Naive thymus-derived CD4-positive, alpha-beta T cell (primary cell): ENCODE measurements around the gene TIMM21. TPM values are rescaled to one million over a fixed set of nuclear protein-coding genes. Genes with fewer than 3 reads are reported as not detected.
A peak's percentile ranks its signal among the peaks of the same experiment; 100 is the strongest.

Experiments
- ATAC-seq: fragments of 150-1000 bp; cut with Tn5 transposase; 2 replicates; pipeline ENCODE4 v1.10.0; 2021; ENCODE audit warnings: mild to moderate bottlenecking, moderate library complexity
- CTCF ChIA-PET: fragments of 350-600 bp; sonication (Branson Sonifier 250); formaldehyde crosslinking; loops from one replicate; lab custom pipeline; 2021; ENCODE audit warnings: antibody characterized with exemption; lab: Charles Lee
- POLR2A ChIA-PET: fragments of 350-600 bp; sonication (Branson Sonifier 250); formaldehyde crosslinking; loops from one replicate; lab custom pipeline; 2021; ENCODE audit warnings: antibody characterized with exemption, inconsistent platforms; lab: Charles Lee
- DNase-seq, 9 donors: peaks; one replicate each; pipeline versions ENCODE4 v3.0.0 to v3.0.0-alpha.2; 2020 to 2022; ENCODE audit warnings: mixed read lengths in 1 of 9
- H3K27ac ChIP-seq: one replicate; pipeline ENCODE4 v1.7.0; 2013; ENCODE audit warnings: mild to moderate bottlenecking, low read depth, low read length, moderate library complexity
- H3K27me3 ChIP-seq, 2 donors: one replicate each; pipeline ENCODE4 v1.7.0; 2013; ENCODE audit warnings: low read length in 2 of 2, mild to moderate bottlenecking in 2 of 2, moderate library complexity in 2 of 2; ENCODE audit not compliant: control insufficient read depth in 2 of 2, insufficient read depth in 2 of 2
- H3K36me3 ChIP-seq, 3 experiments: 1 replicate in 2 of 3; 2 replicates in 1 of 3; pipeline ENCODE4 v1.7.0; 2013; ENCODE audit warnings: low read length in 3 of 3, mild to moderate bottlenecking in 3 of 3, moderate library complexity in 1 of 3; ENCODE audit not compliant: insufficient read depth in 3 of 3, control insufficient read depth in 2 of 3
- H3K4me1 ChIP-seq, 2 donors: one replicate each; pipeline ENCODE4 v1.7.0; 2013; ENCODE audit warnings: low read length in 2 of 2, mild to moderate bottlenecking in 2 of 2, moderate library complexity in 1 of 2; ENCODE audit not compliant: control insufficient read depth in 2 of 2, insufficient read depth in 2 of 2
- H3K4me3 ChIP-seq: 2 replicates; pipeline ENCODE4 v1.7.0; 2013; ENCODE audit warnings: mild to moderate bottlenecking, low read length
- H3K9me3 ChIP-seq, 3 experiments: 1 replicate in 2 of 3; 2 replicates in 1 of 3; pipeline ENCODE4 v1.7.0; 2013; ENCODE audit warnings: low read length in 3 of 3; ENCODE audit not compliant: control insufficient read depth in 2 of 3
- H3K27ac Mint-ChIP-seq, 9 donors: one replicate each; pipeline ENCODE4 v1.8.0; 2020 to 2022; ENCODE audit warnings: mixed read lengths in 9 of 9, mild to moderate bottlenecking in 8 of 9, moderate library complexity in 5 of 9, inconsistent platforms in 2 of 9
- H3K27me3 Mint-ChIP-seq, 5 donors: one replicate each; pipeline ENCODE4 v1.8.0; 2021 to 2022; ENCODE audit warnings: mixed read lengths in 5 of 5, mild to moderate bottlenecking in 1 of 5
- H3K36me3 Mint-ChIP-seq, 5 donors: one replicate each; pipeline ENCODE4 v1.8.0; 2020 to 2022; ENCODE audit warnings: mixed read lengths in 5 of 5, mild to moderate bottlenecking in 3 of 5, inconsistent platforms in 1 of 5
- H3K4me1 Mint-ChIP-seq, 7 donors: one replicate each; pipeline ENCODE4 v1.8.0; 2020 to 2022; ENCODE audit warnings: mixed read lengths in 7 of 7, mild to moderate bottlenecking in 3 of 7, inconsistent platforms in 1 of 7
- H3K4me3 Mint-ChIP-seq, 10 donors: one replicate each; pipeline ENCODE4 v1.8.0; 2020 to 2022; ENCODE audit warnings: mild to moderate bottlenecking in 10 of 10, mixed read lengths in 10 of 10, moderate library complexity in 6 of 10, inconsistent platforms in 2 of 10
- H3K9me3 Mint-ChIP-seq, 11 donors: one replicate each; pipeline ENCODE4 v1.8.0; 2020 to 2022; ENCODE audit warnings: mixed read lengths in 11 of 11, mild to moderate bottlenecking in 4 of 11, inconsistent platforms in 1 of 11, moderate library complexity in 1 of 11
- intact Hi-C, 2 donors: fragments of 100-400 bp; cut with micrococcal nuclease; formaldehyde crosslinking; loops; one replicate each; pipeline ENCODE4 v1.15.1; 2023
- polyA plus RNA-seq, 2 donors: library from polyadenylated mRNA; unstranded; fragments of 300-500 nt; fragmentation: Illumina TruSeq; gene quantifications; one replicate each; pipeline ENCODE4 v1.2.3, GENCODE V29; 2021
- total RNA-seq, 6 experiments: library from RNA in 5 of 6; stranded (reverse) in 5 of 6; gene quantifications; 1 replicate in 5 of 6; 2 replicates in 1 of 6; pipeline ENCODE4 v1.2.3 and lab custom pipeline; 2021 to 2026

The TIMM21 gene
- total and polyA plus RNA-seq, 7 experiments from 2014 or later = 9.7 to 30.2 (median 25.8) TPM

- Mint-ChIP-seq H3K36me3 (peaks cover 5 to 17% (median 14%) of the 10 kb centered on the region in 5 donors), H3K4me3 (no peak overlapping the region), H3K9me3 (no peaks in the 10 kb centered on the region), H3K4me1 (peaks cover 0 to 1% (median 0%) of the 10 kb centered on the region in 7 donors), H3K27ac (peak overlapping the region in 2 of 9 donors; percentile 20 to 38), H3K27me3 (peaks cover 0 to 3% (median 0%) of the 10 kb centered on the region in 5 donors)
- Histone ChIP-seq H3K4me3 (no peak overlapping the region), H3K27ac (no peak overlapping the region), H3K4me1 (no peaks in the 10 kb centered on the region), H3K27me3 (no peaks in the 10 kb centered on the region), H3K36me3 (peaks cover 0 to 28% (median 3%) of the 10 kb centered on the region in 3 experiments), H3K9me3 (no peaks in the 10 kb centered on the region)
- CTCF ChIA-PET = no interaction called here
- ATAC-seq = no peak
- intact Hi-C loops = no loop called here
- no peak for DNase-seq
- POLR2A ChIA-PET = no interaction called here
These were observed 14.8 kb downstream of the TIMM21 start for GRCh38 chr18:74163019-74163660.

- POLR2A ChIA-PET = no interaction called here
- Histone ChIP-seq H3K4me3 (no peak overlapping the region), H3K27me3 (no peaks in the 10 kb centered on the region), H3K27ac (no peak overlapping the region), H3K36me3 (peaks cover 0 to 7% (median 0%) of the 10 kb centered on the region in 3 experiments), H3K9me3 (no peaks in the 10 kb centered on the region), H3K4me1 (no peaks in the 10 kb centered on the region)
- Mint-ChIP-seq H3K4me3 (no peak overlapping the region), H3K27me3 (peaks cover 0 to 9% (median 6%) of the 10 kb centered on the region in 5 donors), H3K27ac (no peak overlapping the region), H3K36me3 (peaks cover 0 to 6% (median 3%) of the 10 kb centered on the region in 5 donors), H3K9me3 (no peaks in the 10 kb centered on the region), H3K4me1 (peaks cover 0 to 1% (median 0%) of the 10 kb centered on the region in 7 donors)
- no peak for ATAC-seq
- DNase-seq = no peak
- CTCF ChIA-PET = interaction anchor here (1.1 kb wide), 1 partner anchor 14 kb away, joined by 3 read pairs; no protein-coding TSS in a partner anchor
- intact Hi-C loops = no loop called here
These were observed 18.1 kb downstream of the TIMM21 start for GRCh38 chr18:74166386-74166785.

GRCh38 chr18:74171910-74172606 lies 23.7 kb downstream of the TIMM21 start:
- Histone ChIP-seq H3K9me3 (no peaks in the 10 kb centered on the region), H3K27me3 (no peaks in the 10 kb centered on the region), H3K4me3 (no peak overlapping the region), H3K36me3 (no peaks in the 10 kb centered on the region), H3K27ac (no peak overlapping the region), H3K4me1 (no peaks in the 10 kb centered on the region)
- no peak overlapping the region for H3K27ac Mint-ChIP-seq
- peaks cover 13 to 41% (median 31%) of the 10 kb centered on the region in 5 donors for H3K27me3 Mint-ChIP-seq
- peak overlapping the region in 5 of 10 donors; percentile 24 to 58 (median 37) for H3K4me3 Mint-ChIP-seq
- ChIA-PET CTCF (no interaction called here), POLR2A (no interaction called here)
- no peaks in the 10 kb centered on the region for H3K36me3 Mint-ChIP-seq
- no peaks in the 10 kb centered on the region for H3K9me3 Mint-ChIP-seq
- no peak for ATAC-seq
- no peak for DNase-seq
- intact Hi-C loops = no loop called here
- peaks cover 0 to 6% (median 0%) of the 10 kb centered on the region in 7 donors for H3K4me1 Mint-ChIP-seq

- DNase-seq (no peak), ATAC-seq (no peak)
- H3K27me3 ChIP-seq = no peaks in the 10 kb centered on the region
- H3K27ac ChIP-seq = no peak overlapping the region
- ChIA-PET CTCF (no interaction called here), POLR2A (no interaction called here)
- Mint-ChIP-seq H3K4me1 (peaks cover 0 to 6% (median 0%) of the 10 kb centered on the region in 7 donors), H3K9me3 (no peaks in the 10 kb centered on the region), H3K27ac (no peak overlapping the region), H3K4me3 (no peak overlapping the region), H3K36me3 (no peaks in the 10 kb centered on the region), H3K27me3 (peaks cover 13 to 42% (median 32%) of the 10 kb centered on the region in 5 donors)
- no peaks in the 10 kb centered on the region for H3K4me1 ChIP-seq
- H3K9me3 ChIP-seq = no peaks in the 10 kb centered on the region
- no peaks in the 10 kb centered on the region for H3K36me3 ChIP-seq
- intact Hi-C loops = no loop called here
- no peak overlapping the region for H3K4me3 ChIP-seq
These were observed 24.5 kb downstream of the TIMM21 start for GRCh38 chr18:74172697-74173433.

GRCh38 chr18:74173434-74173750 lies 25.1 kb downstream of the TIMM21 start:
- Mint-ChIP-seq H3K4me1 (peaks cover 0 to 6% (median 0%) of the 10 kb centered on the region in 7 donors), H3K27ac (no peak overlapping the region), H3K36me3 (no peaks in the 10 kb centered on the region), H3K4me3 (no peak overlapping the region), H3K9me3 (no peaks in the 10 kb centered on the region), H3K27me3 (peaks cover 13 to 42% (median 32%) of the 10 kb centered on the region in 5 donors)
- H3K4me1 ChIP-seq = no peaks in the 10 kb centered on the region
- no peaks in the 10 kb centered on the region for H3K27me3 ChIP-seq
- no peak overlapping the region for H3K4me3 ChIP-seq
- ATAC-seq (no peak), DNase-seq (no peak)
- intact Hi-C loops = no loop called here
- CTCF ChIA-PET = no interaction called here
- H3K36me3 ChIP-seq = no peaks in the 10 kb centered on the region
- H3K27ac ChIP-seq = no peak overlapping the region
- H3K9me3 ChIP-seq = no peaks in the 10 kb centered on the region
- POLR2A ChIA-PET = no interaction called here

- H3K36me3 ChIP-seq = no peaks in the 10 kb centered on the region
- Mint-ChIP-seq H3K4me3 (no peak overlapping the region), H3K9me3 (no peaks in the 10 kb centered on the region), H3K27ac (no peak overlapping the region), H3K27me3 (peaks cover 8 to 43% (median 24%) of the 10 kb centered on the region in 5 donors), H3K36me3 (no peaks in the 10 kb centered on the region), H3K4me1 (peaks cover 0 to 6% (median 0%) of the 10 kb centered on the region in 7 donors)
- ATAC-seq (no peak), DNase-seq (no peak)
- ChIA-PET CTCF (no interaction called here), POLR2A (interaction anchor here (0.8 kb wide), 1 partner anchor 32 kb away, joined by 3 read pairs; no protein-coding TSS in a partner anchor)
- H3K4me1 ChIP-seq = no peaks in the 10 kb centered on the region
- no peaks in the 10 kb centered on the region for H3K9me3 ChIP-seq
- H3K4me3 ChIP-seq = no peak overlapping the region
- intact Hi-C loops = no loop called here
- H3K27me3 ChIP-seq = no peaks in the 10 kb centered on the region
- no peak overlapping the region for H3K27ac ChIP-seq
These were observed 27.3 kb downstream of the TIMM21 start for GRCh38 chr18:74175658-74176057.
